GM23338 (cell line): ENCODE data around the gene ANGPTL2. TPM values are rescaled to one million over a fixed set of nuclear protein-coding genes. Genes with fewer than 3 reads are reported as not detected.

Experiments
- ATAC-seq: fragments of 200-7000 bp; cut with Tn5 transposase; 3 replicates; pipeline ENCODE4 v1.9.1; 2020
- DNase-seq: peaks from one replicate; pipeline ENCODE4 v3.0.0-alpha.2; 2015; ENCODE audit warnings: low spot score
- H2AFZ ChIP-seq: fragments of 200-600 bp; sonication (generic); 2 replicates; pipeline ENCODE4 v1.8.0; 2016; ENCODE audit warnings: antibody characterized with exemption, mild to moderate bottlenecking, moderate library complexity
- H3F3A ChIP-seq: fragments of 200-600 bp; sonication (generic); replicated peaks from 2 replicates; pipeline ENCODE4 v1.8.0; 2017; ENCODE audit warnings: antibody characterized with exemption, mixed run types, low read depth
- H3K27ac ChIP-seq: fragments of 200-600 bp; sonication (generic); 2 replicates; pipeline ENCODE4 v1.6.1; 2016; ENCODE audit warnings: low read depth
- H3K27me3 ChIP-seq: fragments of 200-600 bp; sonication (generic); 2 replicates; pipeline ENCODE4 v1.8.0; 2016; ENCODE audit warnings: mild to moderate bottlenecking, mixed run types, moderate library complexity; ENCODE audit not compliant: insufficient read depth
- H3K36me3 ChIP-seq: fragments of 200-600 bp; sonication (generic); 2 replicates; pipeline ENCODE4 v1.8.0; 2016; ENCODE audit warnings: mild to moderate bottlenecking; ENCODE audit not compliant: insufficient read depth
- H3K4me1 ChIP-seq: fragments of 200-600 bp; sonication (generic); 2 replicates; pipeline ENCODE4 v1.8.0; 2016; ENCODE audit warnings: mild to moderate bottlenecking, moderate library complexity; ENCODE audit not compliant: insufficient read depth
- H3K4me2 ChIP-seq: fragments of 200-600 bp; sonication (generic); 2 replicates; pipeline ENCODE4 v1.7.1; 2017; ENCODE audit warnings: mixed run types
- H3K4me3 ChIP-seq: fragments of 200-600 bp; sonication (generic); 2 replicates; pipeline ENCODE4 v1.6.1; 2016; ENCODE audit warnings: mixed run types
- H3K79me2 ChIP-seq: fragments of 200-600 bp; sonication (generic); replicated peaks from 2 replicates; pipeline ENCODE4 v1.8.0; 2017; ENCODE audit warnings: mild to moderate bottlenecking; ENCODE audit not compliant: insufficient read depth
- H3K9me2 ChIP-seq: fragments of 200-600 bp; sonication (generic); 2 replicates; pipeline ENCODE4 v1.8.0; 2017; ENCODE audit not compliant: insufficient read depth
- H4K20me1 ChIP-seq: fragments of 200-600 bp; sonication (generic); replicated peaks from 2 replicates; pipeline ENCODE4 v1.8.0; 2017; ENCODE audit warnings: mild to moderate bottlenecking; ENCODE audit not compliant: insufficient read depth
- H3K27ac Mint-ChIP-seq: 2 replicates; pipeline ENCODE4 v1.8.0; 2020; ENCODE audit warnings: inconsistent platforms, mild to moderate bottlenecking, moderate library complexity, mixed read lengths
- H3K27me3 Mint-ChIP-seq: 3 replicates; pipeline ENCODE4 v1.8.0; 2022; ENCODE audit warnings: low read depth, mild to moderate bottlenecking, moderate library complexity, mixed read lengths, inconsistent platforms; ENCODE audit not compliant: insufficient read depth, poor library complexity
- H3K36me3 Mint-ChIP-seq: 3 replicates; pipeline ENCODE4 v1.8.0; 2021; ENCODE audit warnings: low read depth, mild to moderate bottlenecking, inconsistent platforms, moderate library complexity, mixed read lengths
- H3K4me1 Mint-ChIP-seq: 3 replicates; pipeline ENCODE4 v1.8.0; 2020; ENCODE audit warnings: mild to moderate bottlenecking, inconsistent platforms, mixed read lengths
- H3K4me3 Mint-ChIP-seq: 3 replicates; pipeline ENCODE4 v1.8.0; 2021; ENCODE audit warnings: moderate library complexity, mild to moderate bottlenecking, inconsistent platforms, mixed read lengths
- H3K9me3 Mint-ChIP-seq: 3 replicates; pipeline ENCODE4 v1.8.0; 2020; ENCODE audit warnings: moderate library complexity, mild to moderate bottlenecking, inconsistent platforms, mixed read lengths
- CREB1 ChIP-seq: fragments of 250-450 bp; sonication (Bioruptor Pico); IDR thresholded peaks from 2 replicates; pipeline ENCODE4 v1.5.0; 2020; ENCODE audit warnings: low read depth, mild to moderate bottlenecking, moderate library complexity
- CTCF ChIP-seq, 2 experiments: fragments of 200-600 bp in 1 of 2; sonication (generic) in 1 of 2; conservative IDR thresholded peaks; 2 replicates each; pipeline versions ENCODE4 v1.5.1 to v1.6.1; 2016 to 2017; ENCODE audit warnings: antibody characterized with exemption in 2 of 2, low read depth in 2 of 2, mild to moderate bottlenecking in 2 of 2, moderate library complexity in 1 of 2
- ETS1 ChIP-seq: IDR thresholded peaks from 2 replicates; pipeline ENCODE4 v1.6.1; 2016; ENCODE audit warnings: antibody characterized with exemption
- EZH2 ChIP-seq: fragments of 200-600 bp; sonication (generic); IDR thresholded peaks from one replicate; pipeline ENCODE4 v1.8.0; 2017; ENCODE audit warnings: antibody characterized with exemption, mild to moderate bottlenecking, low read depth; ENCODE audit not compliant: unreplicated experiment
- EZH2phosphoT487 ChIP-seq: fragments of 200-600 bp; sonication (generic); IDR thresholded peaks from one replicate; pipeline ENCODE4 v1.8.1; 2018; ENCODE audit warnings: antibody characterized with exemption; ENCODE audit not compliant: unreplicated experiment
- JUNB ChIP-seq: IDR thresholded peaks from one replicate; pipeline ENCODE4 v1.6.1; 2016; ENCODE audit warnings: antibody characterized with exemption; ENCODE audit not compliant: unreplicated experiment
- NANOG ChIP-seq: IDR thresholded peaks from 2 replicates; pipeline ENCODE4 v1.6.1; 2016; ENCODE audit warnings: antibody characterized with exemption, borderline replicate concordance
- POLR2AphosphoS5 ChIP-seq: IDR thresholded peaks from 2 replicates; pipeline ENCODE4 v1.6.1; 2016; ENCODE audit warnings: antibody characterized with exemption, low read depth
- REST ChIP-seq: IDR thresholded peaks from one replicate; pipeline ENCODE4 v1.6.1; 2018; ENCODE audit warnings: antibody characterized with exemption; ENCODE audit not compliant: unreplicated experiment
- STAT1 ChIP-seq: IDR thresholded peaks from one replicate; pipeline ENCODE4 v1.6.1; 2016; ENCODE audit warnings: antibody characterized with exemption; ENCODE audit not compliant: unreplicated experiment
- ZNF114 ChIP-seq: fragments of 250-450 bp; sonication (Bioruptor Pico); IDR thresholded peaks from 2 replicates; pipeline ENCODE4 v1.5.0; 2020; ENCODE audit warnings: mild to moderate bottlenecking, moderate library complexity
- ZNF331 ChIP-seq: fragments of 250-450 bp; sonication (Bioruptor Pico); IDR thresholded peaks from 2 replicates; pipeline ENCODE4 v1.5.0; 2020; ENCODE audit warnings: low read depth, mild to moderate bottlenecking, moderate library complexity
- ZNF462 ChIP-seq: fragments of 250-450 bp; sonication (Bioruptor Pico); IDR thresholded peaks from 2 replicates; pipeline ENCODE4 v1.5.0; 2020; ENCODE audit warnings: mild to moderate bottlenecking, moderate library complexity
- polyA plus RNA-seq: library from polyadenylated mRNA; unstranded; fragments of >200 nt; fragmentation: Nextera tagmentation; extraction: Ambion mirVana; gene quantifications from 2 replicates; pipeline ENCODE4 v1.2.1, GENCODE V29; 2016
- total RNA-seq: library from RNA; depleted of rRNA; stranded (reverse); fragments of >200 nt; shearing (Covaris generic); gene quantifications from 2 replicates; pipeline ENCODE4 v1.2.3, GENCODE V29; 2014

ANGPTL2 gene
- total and polyA plus RNA-seq, 2 experiments from 2014 or later = 2.9 to 5.2 TPM

GRCh38 chr9:127061411-127061810 lies 61.0 kb downstream of the ANGPTL2 start:
- Histone ChIP-seq H3K4me1 (no peaks in the 10 kb centered on the region), H3K27me3 (no peaks in the 10 kb centered on the region), H3K9me2 (no peaks in the 10 kb centered on the region), H2AFZ (no peak overlapping the region), H3K27ac (no peak overlapping the region), H3F3A (no peaks in the 10 kb centered on the region), H3K79me2 (no peaks in the 10 kb centered on the region), H3K4me3 (no peak overlapping the region), H4K20me1 (no peaks in the 10 kb centered on the region), H3K4me2 (no peak overlapping the region), H3K36me3 (no peaks in the 10 kb centered on the region)
- H3K9me3 Mint-ChIP-seq = no peaks in the 10 kb centered on the region; the same call in 2 of the 3 replicates
- peaks cover 9% of the 10 kb centered on the region for H3K4me1 Mint-ChIP-seq
- no peaks in the 10 kb centered on the region for H3K27me3 Mint-ChIP-seq
- H3K36me3 Mint-ChIP-seq = no peaks in the 10 kb centered on the region; the same call in 2 of the 3 replicates
- ATAC-seq (no peak), DNase-seq (no peak)
- TF ChIP-seq REST (no peak), ETS1 (no peak), CTCF (conservative IDR thresholded peaks at IDR 0.05; ENCODE audit: low read depth in 2 of 2) (no peak), POLR2AphosphoS5 (no peak), STAT1 (no peak), NANOG (no peak), JUNB (no peak), ZNF462 (CRISPR knock-in tag) (no peak), CREB1 (CRISPR knock-in tag) (no peak), ZNF331 (CRISPR knock-in tag) (no peak), EZH2phosphoT487 (no peak), EZH2 (no peak), ZNF114 (CRISPR knock-in tag) (no peak)
- H3K27ac Mint-ChIP-seq = no peak overlapping the region
- no peak overlapping the region for H3K4me3 Mint-ChIP-seq
